Esophagus squamous epithelium (tissue), 5 donors: ENCODE results near the gene RIMBP2. TPM values are rescaled to one million over a fixed set of nuclear protein-coding genes. Genes with fewer than 3 reads are reported as not detected.
"Not testable (repeated sequence)": the region's sequence is repeated elsewhere in the genome, so short reads cannot be mapped to it uniquely, and the experiment has no call there.

ENCODE experiments used
- DNase-seq: peaks from one replicate; lab custom pipeline; 2025; lab: John Stamatoyannopoulos, UW
- H3K27ac ChIP-seq, 4 donors: fragments of 200-600 bp; sonication (generic); one replicate each; pipeline ENCODE4 v1.5.1; 2016 to 2019; ENCODE audit warnings: mild to moderate bottlenecking in 1 of 4
- H3K27me3 ChIP-seq, 4 donors: fragments of 200-600 bp; sonication (generic); 1 replicate in 3 of 4; 2 replicates in 1 of 4; pipeline versions ENCODE4 v1.5.1 to v1.6.0; 2017 to 2021; ENCODE audit warnings: antibody characterized with exemption in 1 of 4
- H3K36me3 ChIP-seq, 3 donors: fragments of 200-600 bp; sonication (generic); one replicate each; pipeline ENCODE4 v1.5.1; 2016 to 2019
- H3K4me1 ChIP-seq, 3 donors: fragments of 200-600 bp; sonication (generic); one replicate each; pipeline ENCODE4 v1.5.1; 2017 to 2019
- H3K4me3 ChIP-seq, 4 donors: fragments of 200-600 bp; sonication (generic); 1 replicate in 3 of 4; 2 replicates in 1 of 4; pipeline ENCODE4 v1.5.1; 2016 to 2019; ENCODE audit warnings: mild to moderate bottlenecking in 2 of 4, moderate library complexity in 1 of 4
- H3K9me3 ChIP-seq, 3 donors: fragments of 200-600 bp; sonication (generic); one replicate each; pipeline ENCODE4 v1.5.1; 2016 to 2019
- CTCF ChIP-seq, 6 experiments: fragments of 450-650 bp in 4 of 6; fragments of 200-600 bp in 2 of 6; sonication (generic) in 2 of 6; IDR thresholded peaks; one replicate each; pipeline ENCODE4 v1.5.1; 2016 to 2019; ENCODE audit warnings: antibody characterized with exemption in 6 of 6, mild to moderate bottlenecking in 4 of 6, moderate library complexity in 4 of 6
- POLR2A ChIP-seq, 4 donors: fragments of 450-650 bp; IDR thresholded peaks; one replicate each; pipeline ENCODE4 v1.6.1; 2017; ENCODE audit warnings: antibody characterized with exemption in 4 of 4, mild to moderate bottlenecking in 4 of 4, moderate library complexity in 3 of 4
- WGBS, 2 donors: methylation state at CpG; one replicate each; pipeline ENCODE4 v1.1.5; 2018; 5-methylcytosine and 5-hydroxymethylcytosine counted together
- intact Hi-C: fragments of 100-400 bp; cut with DNase I; formaldehyde crosslinking; loops from one replicate; pipeline ENCODE4 v1.15.0; 2022
- total RNA-seq, 4 donors: library from RNA; depleted of rRNA; stranded (reverse); fragments of >200 nt; gene quantifications; one replicate each; pipeline ENCODE4 v1.1.0, GENCODE V29; 2016
- donor health status: DM: yes; HTN: yes; CAD: no.

RIMBP2 gene
- total RNA-seq, 4 donors from 2014 or later = 0.08 to 0.76 (median 0.46) TPM

DNA sequence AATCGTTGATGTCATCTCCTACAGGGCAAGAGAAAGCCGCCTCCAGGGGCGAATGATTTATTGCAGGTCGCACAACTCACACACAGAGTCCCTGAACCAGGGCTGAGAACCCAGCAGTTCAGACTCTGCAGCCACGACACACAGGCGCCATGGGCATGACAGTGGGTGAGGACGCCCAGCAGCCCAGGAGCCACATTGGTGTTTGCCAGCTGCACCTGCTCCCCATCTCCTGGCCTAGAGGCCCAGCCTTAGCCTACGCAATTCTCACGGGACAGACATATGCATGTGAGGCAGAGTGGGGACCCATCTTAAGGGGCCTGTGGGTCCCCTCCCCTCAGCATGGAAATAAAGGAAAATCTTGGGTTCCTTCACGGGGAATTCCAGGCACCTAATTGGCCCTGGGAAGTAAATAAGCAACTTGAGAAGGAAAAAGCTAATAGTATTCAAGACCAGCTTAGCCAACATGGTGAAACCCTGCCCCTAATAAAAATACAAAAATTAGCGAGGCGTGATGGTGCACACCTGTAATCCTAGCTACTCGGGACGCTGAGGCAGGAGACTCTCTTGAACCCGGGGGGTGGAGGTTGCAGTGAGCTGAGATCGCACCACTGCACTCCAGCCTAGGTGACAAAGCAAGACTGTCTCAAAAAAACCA, 69.3 kb downstream of the RIMBP2 start:
- Histone ChIP-seq H3K27me3 (no peaks in the 10 kb centered on the region), H3K4me3 (no peak overlapping the region), H3K27ac (no peak overlapping the region), H3K4me1 (no peaks in the 10 kb centered on the region), H3K36me3 (no peaks in the 10 kb centered on the region), H3K9me3 (no peaks in the 10 kb centered on the region)
- 75 to 84% methylated on average over 11 to 14 of the region's 16 CpGs for WGBS, 2 donors
- TF ChIP-seq POLR2A (IDR thresholded peaks at IDR 0.05) = no peak
- no peak for TF ChIP-seq CTCF (IDR thresholded peaks at IDR 0.05)
- DNase-seq = no peak
- intact Hi-C loops = no loop called here

GRCh38 chr12:130646191-130646590, 69.9 kb downstream of the RIMBP2 start:
- H3K36me3 ChIP-seq, H3K4me1 ChIP-seq, intact Hi-C loops, H3K9me3 ChIP-seq, DNase-seq, H3K27me3 ChIP-seq, H3K4me3 ChIP-seq, H3K27ac ChIP-seq: not testable (repeated sequence)
- WGBS, 2 donors = 69 to 71% methylated on average over 2 to 4 of the region's 4 CpGs

DNA sequence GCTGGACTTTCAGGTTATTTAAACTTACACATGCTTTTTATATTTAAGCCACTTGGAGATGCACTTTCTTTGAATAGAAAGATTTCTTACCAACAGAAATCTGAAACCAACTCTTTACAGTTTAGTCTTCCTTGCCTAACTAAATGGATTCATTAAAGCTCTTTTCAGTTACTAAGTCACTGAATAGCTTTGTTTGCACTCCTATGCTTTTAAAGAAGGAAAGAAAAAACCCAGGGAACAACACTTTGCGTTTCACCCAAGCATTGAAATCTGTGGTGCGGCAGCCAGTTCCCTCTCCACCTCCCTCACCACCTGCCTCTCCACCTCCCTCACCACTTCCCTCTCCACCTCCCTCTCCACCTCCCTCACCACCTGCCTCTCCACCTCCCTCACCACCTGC, 70.3 kb downstream of the RIMBP2 start:
- H3K9me3 ChIP-seq = no peaks in the 10 kb centered on the region
- H3K27me3 ChIP-seq = no peaks in the 10 kb centered on the region
- no peaks in the 10 kb centered on the region for H3K4me1 ChIP-seq
- no peak for DNase-seq
- WGBS, 2 donors = 55 to 69% methylated on average over 2 of the region's 2 CpGs
- no peaks in the 10 kb centered on the region for H3K36me3 ChIP-seq
- intact Hi-C loops = no loop called here
- no peak overlapping the region for H3K27ac ChIP-seq
- H3K4me3 ChIP-seq = no peak overlapping the region
- no peak for TF ChIP-seq POLR2A (IDR thresholded peaks at IDR 0.05)
- TF ChIP-seq CTCF (IDR thresholded peaks at IDR 0.05) = no peak

DNA sequence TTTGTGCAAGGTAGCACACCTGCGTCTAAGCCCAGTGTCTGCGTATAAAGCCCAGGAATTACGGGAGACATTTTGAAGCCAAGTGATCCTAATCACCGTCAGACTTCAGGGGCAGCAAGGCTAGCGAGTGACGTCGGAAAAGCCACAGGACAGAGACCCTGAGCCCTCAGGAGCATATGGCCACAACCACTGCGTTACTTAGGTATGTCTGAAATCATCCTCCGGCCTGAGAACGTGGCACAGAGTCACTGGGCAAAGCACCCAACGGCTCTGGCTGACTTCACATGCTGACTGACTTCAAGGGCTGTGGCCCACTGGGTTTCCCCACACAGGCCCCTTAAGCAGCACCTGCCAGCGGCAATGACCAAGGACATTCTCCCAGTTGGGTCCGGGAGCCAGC, 71.5 kb downstream of the RIMBP2 start:
- no peak for DNase-seq
- WGBS, 2 donors = 81 to 87% methylated on average over 4 to 10 of the region's 13 CpGs
- Histone ChIP-seq H3K27me3 (no peaks in the 10 kb centered on the region), H3K4me3 (no peak overlapping the region), H3K27ac (no peak overlapping the region), H3K36me3 (no peaks in the 10 kb centered on the region), H3K4me1 (no peaks in the 10 kb centered on the region), H3K9me3 (no peaks in the 10 kb centered on the region)
- intact Hi-C loops = no loop called here
- no peak for TF ChIP-seq POLR2A (IDR thresholded peaks at IDR 0.05)

GRCh38 chr12:130644146-130644545, 72.0 kb downstream of the RIMBP2 start:
- TF ChIP-seq CTCF (IDR thresholded peaks at IDR 0.05) (no peak), POLR2A (IDR thresholded peaks at IDR 0.05) (no peak)
- Histone ChIP-seq H3K4me3 (no peak overlapping the region), H3K27me3 (no peaks in the 10 kb centered on the region), H3K4me1 (no peaks in the 10 kb centered on the region), H3K9me3 (no peaks in the 10 kb centered on the region), H3K36me3 (no peaks in the 10 kb centered on the region), H3K27ac (no peak overlapping the region)
- intact Hi-C loops = no loop called here
- 76 to 84% methylated on average over 10 to 12 of the region's 12 CpGs for WGBS, 2 donors
- no peak for DNase-seq

DNA sequence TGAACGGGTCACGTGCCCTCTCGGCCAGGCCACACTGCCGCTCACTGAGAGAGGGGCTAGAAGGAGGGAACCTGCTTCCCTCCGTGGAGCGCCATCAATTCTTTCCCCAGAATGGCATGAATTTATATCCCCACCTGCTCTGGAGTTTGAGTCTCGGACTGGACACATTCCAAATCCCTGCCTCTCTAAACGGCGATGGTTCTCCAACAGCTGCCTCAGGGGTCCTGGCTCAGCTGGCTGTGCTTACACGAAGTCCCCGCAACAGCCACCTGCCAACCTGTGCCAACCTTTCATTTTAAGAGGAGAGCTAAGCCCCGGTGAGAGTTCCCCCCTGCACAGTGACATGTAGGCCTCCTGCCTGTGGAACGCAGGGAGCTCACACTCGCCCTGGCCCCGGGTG, 73.2 kb downstream of the RIMBP2 start:
- H3K27me3 ChIP-seq = no peaks in the 10 kb centered on the region
- TF ChIP-seq CTCF (IDR thresholded peaks at IDR 0.05) = no peak
- no peak for TF ChIP-seq POLR2A (IDR thresholded peaks at IDR 0.05)
- H3K4me3 ChIP-seq = no peak overlapping the region
- no peaks in the 10 kb centered on the region for H3K9me3 ChIP-seq
- no peaks in the 10 kb centered on the region for H3K36me3 ChIP-seq
- no peak for DNase-seq
- intact Hi-C loops = no loop called here
- H3K4me1 ChIP-seq = no peaks in the 10 kb centered on the region
- 78 to 93% methylated on average over 11 to 13 of the region's 15 CpGs for WGBS, 2 donors
- H3K27ac ChIP-seq = no peak overlapping the region
